HUDEP-2 (cell line): ENCODE measurements around the gene BRPF1.

Experiments used
- DNase-seq, 76 experiments: peaks; one replicate each; lab custom pipeline; 2025; ENCODE audit not compliant: unreplicated experiment in 76 of 76; lab: John Stamatoyannopoulos, UW

BRPF1 gene, protein sequence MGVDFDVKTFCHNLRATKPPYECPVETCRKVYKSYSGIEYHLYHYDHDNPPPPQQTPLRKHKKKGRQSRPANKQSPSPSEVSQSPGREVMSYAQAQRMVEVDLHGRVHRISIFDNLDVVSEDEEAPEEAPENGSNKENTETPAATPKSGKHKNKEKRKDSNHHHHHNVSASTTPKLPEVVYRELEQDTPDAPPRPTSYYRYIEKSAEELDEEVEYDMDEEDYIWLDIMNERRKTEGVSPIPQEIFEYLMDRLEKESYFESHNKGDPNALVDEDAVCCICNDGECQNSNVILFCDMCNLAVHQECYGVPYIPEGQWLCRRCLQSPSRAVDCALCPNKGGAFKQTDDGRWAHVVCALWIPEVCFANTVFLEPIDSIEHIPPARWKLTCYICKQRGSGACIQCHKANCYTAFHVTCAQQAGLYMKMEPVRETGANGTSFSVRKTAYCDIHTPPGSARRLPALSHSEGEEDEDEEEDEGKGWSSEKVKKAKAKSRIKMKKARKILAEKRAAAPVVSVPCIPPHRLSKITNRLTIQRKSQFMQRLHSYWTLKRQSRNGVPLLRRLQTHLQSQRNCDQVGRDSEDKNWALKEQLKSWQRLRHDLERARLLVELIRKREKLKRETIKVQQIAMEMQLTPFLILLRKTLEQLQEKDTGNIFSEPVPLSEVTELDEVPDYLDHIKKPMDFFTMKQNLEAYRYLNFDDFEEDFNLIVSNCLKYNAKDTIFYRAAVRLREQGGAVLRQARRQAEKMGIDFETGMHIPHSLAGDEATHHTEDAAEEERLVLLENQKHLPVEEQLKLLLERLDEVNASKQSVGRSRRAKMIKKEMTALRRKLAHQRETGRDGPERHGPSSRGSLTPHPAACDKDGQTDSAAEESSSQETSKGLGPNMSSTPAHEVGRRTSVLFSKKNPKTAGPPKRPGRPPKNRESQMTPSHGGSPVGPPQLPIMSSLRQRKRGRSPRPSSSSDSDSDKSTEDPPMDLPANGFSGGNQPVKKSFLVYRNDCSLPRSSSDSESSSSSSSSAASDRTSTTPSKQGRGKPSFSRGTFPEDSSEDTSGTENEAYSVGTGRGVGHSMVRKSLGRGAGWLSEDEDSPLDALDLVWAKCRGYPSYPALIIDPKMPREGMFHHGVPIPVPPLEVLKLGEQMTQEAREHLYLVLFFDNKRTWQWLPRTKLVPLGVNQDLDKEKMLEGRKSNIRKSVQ (N-terminal part only)

DNA sequence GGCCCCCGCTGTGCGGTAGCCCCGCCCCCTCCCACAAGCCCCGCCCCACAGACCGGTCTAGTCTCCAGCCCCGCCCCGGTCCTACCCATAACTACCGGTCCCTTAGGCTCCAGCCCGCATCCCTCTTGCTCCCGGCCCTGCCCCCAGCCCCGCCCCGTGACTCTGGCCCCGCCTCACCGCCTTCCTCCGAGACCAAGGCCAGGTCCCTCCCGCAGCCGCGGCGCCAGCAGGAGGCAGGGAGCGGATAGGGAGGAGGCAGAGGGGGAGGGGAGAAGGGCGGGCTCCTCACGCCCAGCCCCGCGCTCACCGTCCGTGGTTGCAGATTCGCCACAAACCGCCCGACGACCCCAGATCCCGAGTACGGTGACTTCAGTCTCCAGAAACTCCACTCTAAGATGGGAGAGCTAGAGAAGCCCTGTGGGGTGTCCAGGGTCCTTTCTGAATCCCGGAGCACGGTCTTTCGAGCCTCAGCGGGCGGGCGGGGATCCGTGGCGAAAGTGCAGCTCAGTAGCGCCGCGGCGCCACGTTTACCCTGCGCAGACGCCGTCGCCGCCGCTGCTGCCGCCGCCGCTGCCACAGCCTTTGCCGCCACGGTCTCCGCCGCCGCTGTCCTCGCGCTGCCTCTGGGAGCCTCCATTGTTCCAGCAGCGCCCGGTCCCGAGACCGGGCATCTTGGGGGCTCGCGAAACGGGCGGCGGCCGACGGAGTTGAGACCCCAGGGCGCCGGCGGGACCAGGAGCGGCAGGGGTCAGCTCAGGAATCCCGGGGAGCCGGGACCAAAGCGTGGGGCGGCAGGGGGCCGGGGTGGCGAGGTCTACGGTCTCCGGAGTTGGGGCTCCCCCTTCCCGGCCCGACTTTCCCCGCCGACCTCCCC lies at the start of gene BRPF1:
Gene BRPF1, plus strand, starts transcription at position 530 of the 874 bp plus-strand sequence. CDS start 2,406 bp downstream, outside the sequence.
- DNase-seq, result peak; percentile 65 to 99 (median 98)

DNA sequence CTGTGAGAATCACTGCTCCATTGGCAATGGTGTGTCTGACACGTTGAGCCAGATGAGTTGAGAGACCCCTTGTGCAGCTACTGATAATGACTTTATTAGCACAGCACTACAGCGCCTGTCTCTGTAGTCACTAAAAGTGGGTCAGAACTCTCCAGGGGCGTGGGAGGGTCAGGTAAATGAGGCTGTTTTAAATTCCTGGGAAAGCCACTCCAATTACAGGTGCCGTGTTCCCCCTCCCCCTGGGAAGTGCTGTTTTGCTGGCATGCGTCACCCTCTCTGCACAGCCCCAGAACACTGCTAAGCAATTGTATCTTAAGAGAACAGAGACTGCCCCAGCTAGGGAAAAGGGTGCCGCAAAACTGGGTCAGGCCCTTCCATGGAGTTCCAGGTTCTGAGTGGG lies 49.4 kb upstream of the BRPF1 start:
- DNase-seq, result no peak

DNA sequence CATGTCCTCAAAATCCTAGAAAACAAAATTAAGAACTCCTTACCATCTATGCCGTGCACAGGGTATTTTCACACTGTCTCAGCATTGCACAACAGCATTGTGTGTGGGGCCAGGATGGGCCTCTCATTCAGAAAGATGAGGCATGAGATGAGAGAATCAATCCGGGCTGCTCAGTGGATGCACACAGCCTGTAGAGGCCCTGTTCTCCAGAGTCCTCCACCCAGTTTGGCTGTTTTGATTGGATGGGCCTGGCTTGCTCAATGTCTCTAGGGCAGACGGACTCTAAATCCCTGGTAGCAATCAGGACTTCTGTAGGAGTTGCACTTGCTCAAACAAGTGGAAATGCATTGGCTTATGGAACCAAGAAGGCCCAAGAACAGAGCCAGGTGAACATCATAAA lies 48.1 kb upstream of the BRPF1 start:
- no peak for DNase-seq

DNA sequence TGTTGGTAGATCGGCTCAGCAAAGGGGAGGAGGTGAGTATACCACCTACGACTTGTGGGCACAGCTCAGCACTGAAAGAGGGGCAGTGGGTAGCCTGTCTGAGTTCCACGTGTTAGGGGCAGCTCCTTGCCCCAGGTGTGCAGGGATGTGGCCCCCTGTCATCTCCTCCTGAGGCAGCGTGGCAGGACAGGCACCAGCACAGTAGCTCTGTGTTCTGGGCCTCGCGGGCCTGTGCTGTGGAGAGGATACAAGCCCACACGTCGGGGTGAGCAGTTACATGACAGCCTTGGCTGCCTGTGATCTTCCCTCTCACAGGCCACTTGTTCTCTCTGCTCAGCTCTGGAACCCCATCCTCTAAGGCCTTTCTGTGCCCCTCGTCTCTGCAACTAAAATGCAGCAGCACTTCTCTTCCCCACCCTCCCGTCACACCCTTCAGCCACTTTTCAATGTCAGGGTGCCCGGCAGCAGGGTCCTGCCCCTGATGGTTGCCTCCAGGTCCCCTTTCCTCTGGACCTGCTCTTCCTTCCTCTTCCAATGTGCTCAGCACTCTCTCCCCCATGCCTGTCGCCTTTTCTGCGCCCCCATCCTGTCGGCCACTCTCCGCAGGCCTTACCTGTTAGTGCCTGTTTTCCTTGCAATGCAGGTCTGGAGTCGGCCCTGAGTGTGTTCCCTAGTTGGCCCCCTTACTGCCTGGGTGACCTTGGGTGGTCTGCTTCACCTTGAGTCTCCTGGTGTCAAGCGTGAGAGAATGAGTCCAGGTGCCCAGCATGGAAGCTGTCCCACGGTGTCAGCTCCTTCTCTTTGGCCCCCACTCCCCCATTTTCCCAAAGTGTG lies 46.1 kb upstream of the BRPF1 start:
- DNase-seq, result no peak

DNA sequence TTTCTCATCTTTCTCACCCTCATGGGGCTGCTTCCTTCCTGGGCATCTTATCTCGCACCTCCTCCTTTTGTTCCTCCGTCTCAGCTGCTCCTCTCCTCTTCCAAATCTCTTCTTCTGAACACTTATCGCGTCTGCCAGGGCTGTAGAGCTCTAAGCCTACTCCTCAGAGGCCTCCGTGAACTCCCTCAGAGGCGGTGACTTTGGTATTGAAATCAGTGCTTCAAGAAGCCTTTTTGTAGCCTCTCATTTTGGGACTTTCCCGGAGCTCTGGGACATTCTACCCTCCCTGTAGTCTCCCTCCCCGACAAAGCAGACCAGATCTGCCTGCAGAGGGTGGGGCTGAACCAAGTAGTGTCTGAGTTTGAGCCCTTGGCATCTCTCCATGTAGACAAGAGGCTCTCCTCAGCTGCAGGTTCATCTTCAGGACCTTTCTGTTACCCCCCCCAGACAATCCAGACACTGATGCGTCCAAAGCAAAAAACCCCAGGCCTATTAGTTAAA lies 45.4 kb upstream of the BRPF1 start:
- DNase-seq, result peak in 3 of 76 experiments; percentile 1 to 12 (median 9)

DNA sequence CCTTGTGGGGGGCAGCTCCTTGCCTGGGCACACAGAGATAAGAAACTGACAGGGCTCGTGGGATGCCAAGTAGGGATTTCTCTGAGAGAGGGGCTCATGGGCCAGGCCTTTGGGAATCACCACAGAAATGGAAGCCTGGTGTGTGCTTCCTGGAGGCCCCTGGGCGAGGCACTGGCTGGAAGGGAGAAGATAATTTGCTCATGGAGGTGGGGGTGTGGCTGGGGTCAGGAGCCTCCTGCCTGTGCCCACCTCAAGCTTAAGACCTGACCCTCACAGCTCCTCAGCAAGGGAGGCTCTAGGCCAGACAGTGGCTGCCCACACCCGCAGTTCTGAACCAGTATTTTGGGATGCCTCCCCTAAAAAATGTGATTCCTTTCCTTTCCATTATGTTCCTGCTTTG lies 44.8 kb upstream of the BRPF1 start:
- DNase-seq, result no peak

DNA sequence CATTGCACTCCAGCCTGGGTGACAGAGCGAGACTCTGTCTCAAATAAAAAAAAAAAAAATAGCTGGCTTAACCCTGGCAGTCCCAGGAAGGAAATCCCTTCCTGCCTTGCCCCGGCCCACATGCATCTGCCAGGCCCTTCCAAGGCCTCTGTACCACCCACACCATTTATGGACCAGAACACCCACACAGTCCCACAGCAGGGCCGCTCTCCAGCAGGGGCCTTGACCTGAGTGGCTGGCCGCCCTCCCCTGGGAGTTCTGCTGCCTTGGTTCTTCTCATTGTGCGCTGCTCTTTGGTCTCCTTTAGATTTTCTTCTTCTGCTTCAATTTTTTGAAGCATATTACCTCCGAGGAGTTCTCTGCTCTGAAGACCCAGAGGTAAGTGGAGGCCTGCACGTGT lies 44.0 kb upstream of the BRPF1 start:
- DNase-seq, result no peak

DNA sequence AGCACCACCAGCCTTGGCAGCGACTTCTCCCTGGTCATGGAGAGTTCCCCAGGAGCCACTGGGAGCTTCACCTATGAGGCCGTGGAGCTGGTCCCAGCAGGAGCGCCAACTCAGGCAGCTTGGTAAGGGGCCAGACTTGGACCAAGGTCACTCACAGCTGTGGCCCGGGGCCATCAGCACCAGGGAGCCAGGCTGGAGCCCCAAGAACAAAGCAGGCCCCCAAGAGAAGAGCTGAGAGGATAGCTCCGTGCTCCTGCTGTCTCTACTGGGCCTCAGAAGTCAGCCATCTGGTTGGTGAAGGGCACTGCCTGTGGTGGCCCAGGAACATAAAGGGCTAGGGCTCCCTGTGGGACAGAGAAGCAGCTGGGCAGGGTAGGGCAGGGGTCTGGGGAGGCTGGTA lies 42.6 kb upstream of the BRPF1 start:
- DNase-seq, result no peak

DNA sequence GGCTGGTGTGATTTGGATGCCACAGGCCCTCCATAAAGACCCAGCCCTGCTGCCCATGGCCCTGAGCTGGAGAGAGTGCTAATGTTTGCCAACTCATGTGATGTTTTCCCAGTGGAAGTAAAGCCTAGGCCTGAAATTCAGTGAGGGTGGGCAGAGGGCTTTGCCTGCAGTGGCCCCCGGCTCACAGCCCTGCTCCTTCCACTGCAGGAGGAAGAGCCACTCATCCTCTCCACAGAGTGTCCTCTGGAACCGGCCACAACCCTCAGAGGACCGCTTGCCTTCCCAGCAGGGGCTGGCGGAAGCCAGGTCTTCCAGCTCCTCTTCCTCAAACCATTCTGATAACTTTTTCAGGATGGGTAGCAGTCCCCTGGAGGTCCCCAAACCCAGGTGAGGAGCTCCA lies 41.8 kb upstream of the BRPF1 start:
- no peak for DNase-seq

DNA sequence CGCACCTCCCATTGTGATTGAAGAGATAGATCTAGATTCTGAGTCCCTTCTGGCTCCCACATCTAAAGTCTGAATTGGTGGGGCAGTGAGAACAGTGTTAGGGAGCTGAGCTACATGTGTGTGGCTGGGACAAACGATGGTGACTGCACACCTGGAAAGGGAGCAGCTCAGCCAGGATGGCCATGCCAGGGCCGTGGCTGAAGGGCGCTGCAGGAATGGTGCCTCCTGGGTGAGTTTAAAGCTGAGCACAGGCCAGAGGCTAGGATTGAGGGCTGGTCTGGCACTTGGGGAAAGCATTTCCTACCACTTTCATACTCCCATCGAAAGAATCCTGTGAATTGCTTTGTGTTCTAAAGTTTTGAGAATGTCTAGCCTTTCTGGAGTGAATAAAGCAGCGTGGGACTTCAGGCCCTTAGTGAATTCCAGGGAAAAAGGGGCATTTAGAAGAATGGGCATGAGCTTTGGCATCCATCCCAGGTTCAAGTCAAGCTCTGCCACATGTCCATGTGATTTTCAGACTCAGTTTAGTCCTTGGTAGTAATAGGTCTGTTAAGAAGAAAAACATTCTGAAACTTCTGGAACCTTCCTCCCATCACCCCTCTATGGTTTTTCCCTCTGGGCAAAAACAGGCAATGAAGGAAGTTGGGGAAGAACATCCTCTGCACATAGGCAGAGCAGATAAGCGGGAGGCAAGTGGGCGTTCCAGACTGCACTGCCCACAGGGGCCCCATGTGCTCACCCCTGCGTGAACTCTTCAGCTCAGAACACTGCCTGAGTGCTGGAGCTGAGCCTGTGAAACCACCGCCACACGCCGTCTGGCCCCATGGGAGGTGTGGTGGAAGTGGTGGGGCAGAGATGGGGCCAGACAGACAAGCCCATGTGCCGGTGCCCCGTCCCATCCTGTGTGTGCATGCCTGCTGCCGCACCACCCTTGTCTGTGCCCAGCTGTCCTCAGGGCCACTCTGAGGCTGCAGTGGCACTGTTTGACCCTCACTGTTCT lies 40.8 kb upstream of the BRPF1 start:
- DNase-seq, result peak in 43 of 76 experiments; percentile 7 to 70 (median 28)

DNA sequence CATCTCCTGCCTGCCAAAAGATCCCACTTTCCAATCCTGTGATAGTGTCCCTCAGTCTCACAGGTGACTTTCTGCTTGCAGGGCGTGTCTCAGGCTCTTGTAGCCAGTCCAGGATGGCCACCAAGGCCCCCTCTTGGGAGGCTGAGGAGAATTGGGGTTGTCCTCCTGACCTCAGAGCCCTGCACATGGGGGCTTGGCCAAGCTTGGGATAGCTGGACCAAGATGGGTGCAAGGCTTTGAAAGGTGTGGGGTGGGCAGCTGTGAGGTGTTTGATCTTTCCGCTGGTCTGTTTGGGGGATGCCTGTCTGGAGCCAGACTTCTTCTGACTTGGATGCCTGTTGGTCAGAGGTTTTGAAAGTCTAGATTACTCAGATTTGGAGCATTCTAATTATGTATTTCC lies 39.9 kb upstream of the BRPF1 start:
- no peak for DNase-seq

DNA sequence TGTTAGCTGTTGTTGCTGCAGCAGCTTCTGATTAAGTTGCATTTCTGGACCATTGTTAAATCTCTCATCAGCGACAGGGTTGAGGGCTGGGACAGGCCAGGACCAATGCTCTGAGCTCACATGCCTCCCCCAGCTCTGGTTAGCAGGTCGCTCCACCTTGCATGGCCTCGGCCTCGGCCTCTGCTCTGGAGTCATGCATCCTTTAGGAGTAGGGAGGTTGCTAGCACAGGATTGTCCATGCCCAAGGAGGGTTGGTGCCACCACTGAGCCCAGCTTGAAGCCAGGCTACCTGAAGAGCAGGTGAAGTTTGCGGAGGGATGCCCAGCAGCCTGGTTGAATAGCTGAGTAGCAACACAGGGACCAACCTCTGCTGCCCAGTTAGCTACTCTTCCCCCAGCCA lies 39.1 kb upstream of the BRPF1 start:
- DNase-seq, result no peak

DNA sequence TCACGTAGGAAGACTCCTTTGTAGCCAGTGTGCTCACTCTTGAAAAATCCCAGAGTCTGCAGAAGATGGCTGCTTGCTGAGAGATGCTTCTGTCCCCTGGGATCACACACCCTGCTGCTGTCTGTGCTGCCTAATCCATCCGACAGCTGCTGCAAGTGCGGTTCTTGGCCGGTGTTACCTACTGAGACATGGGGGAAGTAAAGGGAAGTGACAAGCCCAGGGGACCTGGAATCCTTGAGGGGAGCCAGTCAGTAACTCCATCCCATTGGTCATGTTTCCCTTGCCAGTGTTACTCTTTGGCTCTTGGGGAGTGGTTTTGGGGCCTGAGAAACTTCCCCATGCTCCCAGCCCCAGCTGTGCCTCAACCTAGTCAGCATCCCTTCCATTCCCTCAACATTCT lies 36.2 kb upstream of the BRPF1 start:
- DNase-seq, result no peak

DNA sequence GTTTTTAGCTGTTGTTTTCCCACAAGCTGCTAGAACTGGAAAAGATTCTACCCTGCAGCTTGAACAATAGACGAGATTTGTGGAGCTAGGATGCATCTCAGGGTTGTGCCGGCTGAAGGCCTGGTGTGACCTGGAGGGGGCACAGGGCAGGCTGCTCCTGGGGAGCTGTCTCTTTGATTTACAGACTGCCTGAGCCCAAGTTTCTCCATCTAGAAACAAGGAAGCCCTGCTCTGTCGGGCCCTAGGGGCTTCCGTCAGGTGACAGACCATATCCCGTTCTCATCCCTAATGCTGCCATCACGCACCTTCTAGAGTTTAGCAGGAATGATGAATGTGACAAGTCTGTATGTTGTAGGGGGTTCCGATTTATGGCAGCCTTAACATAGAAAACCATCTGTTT lies 35.8 kb upstream of the BRPF1 start:
- DNase-seq, result no peak

DNA sequence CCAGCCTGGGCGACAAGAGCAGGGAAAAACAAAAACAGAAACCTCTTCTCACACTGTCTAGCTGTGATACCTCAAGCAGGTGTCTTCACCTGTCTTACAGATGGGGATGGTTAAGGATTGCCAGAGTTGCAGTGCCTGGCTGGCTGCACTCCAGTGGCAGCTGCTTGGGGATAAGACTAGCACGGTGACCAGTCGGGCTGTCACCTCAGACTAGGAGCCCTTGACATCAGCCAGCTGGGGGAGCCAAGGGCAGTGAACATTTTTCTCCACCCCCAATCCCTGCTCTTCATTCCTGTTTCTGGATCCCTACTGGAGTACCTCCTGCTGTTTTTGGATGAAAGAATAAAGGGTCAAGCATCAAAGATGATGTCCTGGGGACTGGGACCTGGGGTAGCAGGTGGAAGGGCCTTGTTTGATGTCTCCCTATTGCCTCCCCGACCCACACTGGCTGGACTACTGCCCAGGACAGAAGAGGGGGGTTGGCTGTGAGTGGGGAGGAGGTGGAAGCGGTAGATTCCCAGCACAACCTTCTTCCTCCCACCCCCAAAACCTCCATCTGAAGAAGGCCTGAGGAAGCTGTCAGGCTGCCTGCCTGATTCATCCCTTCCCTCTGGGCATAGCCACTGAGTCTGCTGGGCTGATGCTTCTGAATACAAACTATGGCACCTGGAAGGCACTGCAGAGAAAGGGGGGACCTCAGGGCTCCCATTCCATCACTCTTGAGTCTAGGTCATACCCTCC lies 34.9 kb upstream of the BRPF1 start:
- no peak for DNase-seq

DNA sequence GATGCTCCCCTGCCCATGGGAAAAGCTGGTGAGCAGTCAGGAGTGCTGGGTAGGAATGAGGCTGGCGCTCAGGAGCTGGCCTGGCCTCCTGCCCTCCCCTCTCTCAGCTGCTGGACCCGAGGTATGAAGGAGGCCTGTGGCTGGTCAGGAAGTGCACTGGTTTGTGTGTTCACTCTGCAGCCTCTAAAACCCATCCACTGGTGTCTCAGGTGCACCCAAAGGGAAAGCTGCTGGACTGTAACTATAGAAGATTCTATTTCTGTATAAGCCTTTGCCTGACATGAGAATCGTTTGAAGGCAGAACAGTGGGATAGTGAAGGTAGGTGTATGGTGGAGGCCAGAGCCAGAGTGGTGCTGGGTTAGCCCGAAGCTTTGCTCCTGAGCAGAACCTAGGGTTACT lies 33.6 kb upstream of the BRPF1 start:
- no peak for DNase-seq

DNA sequence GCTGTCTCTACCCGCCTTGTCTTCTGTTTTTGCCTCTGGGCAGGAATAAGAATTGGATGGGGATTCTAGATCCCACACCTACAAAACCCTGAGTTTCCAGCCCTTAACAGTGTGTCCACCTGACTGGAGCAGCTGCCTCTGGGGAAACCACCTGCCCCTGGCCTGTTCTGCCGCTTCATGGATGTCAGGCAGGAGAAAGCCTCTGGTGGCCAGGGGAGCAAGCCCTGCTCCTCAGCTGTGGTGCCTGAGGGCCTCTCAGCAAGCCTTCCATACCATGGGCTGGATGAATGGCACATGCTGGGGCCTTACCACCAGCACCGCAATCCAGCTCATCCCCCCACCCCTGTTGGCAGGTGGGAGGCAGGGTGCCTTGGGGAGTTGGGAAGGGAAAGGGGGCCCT lies 33.2 kb upstream of the BRPF1 start:
- no peak for DNase-seq
